Measurements from ENCODE around the gene SELENOH.

SELENOH gene

DNA sequence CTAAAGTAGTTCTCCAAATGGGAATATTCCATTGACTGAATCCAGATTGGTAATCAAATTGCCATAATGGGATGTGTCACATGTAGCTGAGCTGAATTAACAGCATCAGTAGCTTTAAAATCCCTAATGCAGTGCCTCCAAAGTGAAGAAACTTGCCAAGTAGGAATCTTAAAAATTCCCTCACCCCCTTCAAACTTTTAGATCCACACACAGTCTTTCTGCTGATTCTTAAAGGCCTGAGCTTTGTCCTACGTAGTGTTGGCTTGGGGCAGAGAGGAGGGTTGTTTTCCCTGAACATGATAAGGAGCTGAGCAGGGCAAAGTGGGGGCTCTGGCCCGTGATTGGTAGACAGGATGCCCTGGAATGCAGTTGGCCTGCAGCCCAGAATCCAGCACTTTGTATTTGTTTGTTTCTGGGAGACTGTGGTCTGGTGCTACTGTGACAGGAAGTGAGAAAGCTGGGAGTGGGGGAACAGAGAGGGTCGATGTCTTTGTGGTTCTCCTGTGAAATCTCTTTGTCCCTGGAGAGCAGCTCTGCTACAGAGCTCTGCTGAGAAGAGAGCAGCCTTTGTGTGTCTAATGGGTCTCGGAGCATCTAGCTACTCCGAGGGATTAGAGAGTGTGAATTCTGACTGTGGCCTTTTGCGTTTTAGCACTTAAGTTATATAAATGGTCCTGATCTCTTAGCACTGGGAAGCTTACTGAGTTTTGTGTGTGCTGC, 37.2 kb downstream of the SELENOH start:
- in situ Hi-C loops (cut with MboI; ENCODE audit: low sequenced_read_pairs): no loop called here

DNA sequence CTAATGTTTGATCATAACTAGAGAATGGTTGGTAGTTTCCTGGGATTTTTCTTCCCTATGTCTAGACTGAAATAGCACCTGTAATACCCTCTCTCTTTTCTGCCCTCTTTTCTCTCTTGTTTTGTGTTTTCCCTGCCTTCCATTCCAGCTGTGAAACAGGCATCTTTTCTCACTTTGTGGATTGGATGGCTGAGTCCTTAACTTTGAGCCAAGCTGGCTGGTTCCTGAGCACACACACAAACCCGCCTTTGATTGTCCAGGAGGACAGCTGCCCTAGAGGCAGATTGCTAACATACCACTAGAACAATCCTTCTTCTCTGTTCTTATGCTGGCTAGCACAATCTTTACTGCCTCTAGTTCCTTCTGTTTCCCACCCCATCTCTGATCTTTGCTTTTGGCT, 38.0 kb downstream of the SELENOH start:
- in situ Hi-C loops (cut with MboI; ENCODE audit: low sequenced_read_pairs): no loop called here

DNA sequence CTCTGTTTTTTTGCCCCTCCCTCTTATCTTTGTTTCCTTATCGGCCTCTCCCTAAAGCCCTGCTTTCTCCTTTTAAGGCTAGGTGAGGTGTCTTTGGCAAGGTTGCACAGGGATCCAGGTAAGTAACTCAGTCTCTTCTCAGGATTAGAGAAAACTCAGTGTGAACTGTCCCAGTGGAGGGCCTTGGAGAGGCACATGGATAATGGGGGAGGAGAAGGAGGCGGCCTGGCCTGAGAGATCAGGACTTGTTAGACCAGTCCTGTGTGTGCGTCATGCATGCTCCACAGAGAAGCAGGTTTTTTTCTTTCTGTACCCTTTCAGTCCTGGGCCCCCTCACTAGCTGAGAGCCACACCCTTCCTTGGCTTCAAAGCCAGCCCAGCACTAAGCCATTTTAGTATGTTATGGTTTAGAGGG, 40.2 kb downstream of the SELENOH start:
- in situ Hi-C loops (cut with MboI; ENCODE audit: low sequenced_read_pairs): no loop called here

DNA sequence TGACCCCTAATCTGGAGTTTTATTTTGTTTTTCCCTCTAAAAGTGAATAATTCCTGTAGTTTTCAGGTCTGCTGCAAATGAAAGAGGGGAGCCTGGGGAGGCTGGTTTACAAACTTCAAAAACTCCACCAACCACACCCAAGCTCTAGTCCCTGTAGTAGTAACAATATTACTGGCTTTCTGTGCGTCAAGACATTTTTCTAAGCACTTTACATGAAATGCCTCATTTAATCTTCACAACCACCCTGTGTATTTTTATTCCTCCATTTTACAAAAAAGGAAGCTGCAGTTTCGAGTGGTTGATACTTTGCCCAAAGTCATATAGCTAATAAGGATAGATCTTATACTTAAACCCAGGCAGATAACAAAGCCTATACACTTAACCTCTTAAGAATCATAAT, 43.8 kb downstream of the SELENOH start:
- in situ Hi-C loops (cut with MboI; ENCODE audit: low sequenced_read_pairs): no loop called here

DNA sequence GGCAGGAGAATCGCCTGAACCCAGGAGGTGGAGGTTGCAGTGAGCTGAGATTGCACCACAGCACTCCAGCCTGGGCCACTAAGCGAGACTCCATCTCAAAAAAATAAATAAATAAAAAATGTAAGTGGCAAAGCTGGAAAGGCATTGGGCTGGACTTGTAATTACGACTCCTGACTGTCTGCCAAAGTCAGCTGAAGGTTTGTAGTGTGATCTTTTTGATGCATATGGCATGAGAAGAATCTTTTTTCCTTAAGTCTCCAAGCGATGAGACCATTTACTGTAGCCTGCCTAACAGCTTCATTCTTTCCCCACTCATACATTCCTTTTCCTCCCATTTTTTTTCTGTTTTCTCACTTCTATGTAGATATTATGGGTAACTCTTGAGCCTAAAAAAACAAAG, 45.1 kb downstream of the SELENOH start:
- in situ Hi-C loops (cut with MboI; ENCODE audit: low sequenced_read_pairs): no loop called here

DNA sequence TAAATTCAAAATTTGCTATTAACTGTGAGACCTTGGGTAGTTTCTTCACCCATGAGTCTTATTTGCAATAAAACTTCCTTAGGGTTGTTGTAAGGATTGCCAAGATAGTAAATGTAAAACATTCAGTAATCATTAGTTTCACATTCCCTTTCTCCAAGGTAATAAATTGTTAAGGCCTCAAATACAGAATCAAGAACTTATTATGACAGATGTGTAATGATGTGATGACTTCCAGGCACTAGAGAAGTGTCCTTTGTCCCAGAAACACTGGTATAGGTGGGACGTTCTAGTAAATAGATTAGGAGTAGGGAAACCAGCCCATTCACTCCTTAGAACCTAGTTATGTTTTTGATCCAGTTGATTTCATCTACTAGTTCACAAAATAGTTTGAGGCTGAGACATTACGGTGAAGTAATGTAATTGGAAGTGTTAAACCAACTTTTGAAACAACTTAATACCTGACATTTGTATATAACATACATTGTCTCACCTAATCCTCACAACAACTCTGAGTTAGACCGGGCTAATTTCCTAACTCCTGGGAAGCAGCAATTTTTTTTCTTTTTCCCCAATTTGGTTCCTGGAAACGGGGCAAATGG, 45.8 kb downstream of the SELENOH start:
- in situ Hi-C loops (cut with MboI; ENCODE audit: low sequenced_read_pairs): no loop called here

DNA sequence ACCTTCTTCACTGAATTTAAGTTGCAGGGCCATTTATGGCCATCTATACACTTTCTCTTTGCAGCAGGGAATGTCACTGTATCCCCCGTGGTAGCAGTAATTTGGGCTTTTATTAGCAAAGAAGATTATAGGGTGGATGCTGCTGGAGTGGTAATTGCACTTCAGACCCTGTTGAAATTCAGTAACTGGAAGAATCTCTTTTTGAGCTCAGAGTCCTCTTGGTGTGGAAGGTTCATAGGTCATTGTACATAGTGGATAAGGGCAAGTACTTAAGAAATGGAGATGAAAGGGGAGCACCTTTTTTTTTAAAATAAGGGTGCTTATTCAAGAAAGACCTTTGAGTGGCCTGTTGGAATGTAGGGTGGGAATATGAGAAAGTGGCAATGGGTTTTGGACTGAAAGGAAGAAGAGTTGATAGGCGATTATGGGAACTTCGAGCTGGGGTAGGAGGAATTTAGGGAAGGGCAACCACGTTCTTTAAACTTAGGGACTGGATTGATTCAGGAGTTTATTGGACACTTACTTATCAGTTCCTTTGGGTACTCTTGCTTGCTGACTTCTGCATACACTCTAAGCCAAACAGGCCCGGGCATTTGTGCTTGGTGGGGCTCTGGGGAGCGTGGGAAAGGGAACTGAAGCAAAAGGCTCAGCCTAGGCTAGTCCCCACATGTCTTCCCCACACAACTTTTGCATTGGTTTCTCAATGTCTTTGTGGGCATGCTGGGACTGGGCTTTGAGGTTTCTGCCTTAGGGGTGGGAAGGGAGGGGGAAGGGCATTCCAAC, 46.8 kb downstream of the SELENOH start:
- in situ Hi-C loops (cut with MboI; ENCODE audit: low sequenced_read_pairs): no loop called here

DNA sequence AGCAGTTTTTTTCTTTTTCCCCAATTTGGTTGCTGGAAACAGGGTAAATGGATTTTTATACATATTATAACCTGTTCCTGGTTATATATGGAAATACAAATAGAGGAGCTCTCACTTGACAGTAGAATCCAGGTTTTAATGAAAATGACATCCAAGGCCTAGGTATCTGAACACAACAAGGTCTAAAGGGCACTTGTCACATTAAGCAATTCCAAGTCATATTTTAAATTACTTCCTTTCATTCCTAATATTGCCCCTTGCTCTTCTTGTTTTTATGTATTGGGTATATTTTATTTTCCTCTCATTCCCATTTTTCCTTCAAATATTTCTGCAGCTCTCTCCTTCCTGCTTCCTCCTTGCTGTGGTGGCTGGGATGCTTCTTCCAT, 47.4 kb downstream of the SELENOH start:
- in situ Hi-C loops (cut with MboI; ENCODE audit: low sequenced_read_pairs): no loop called here

DNA sequence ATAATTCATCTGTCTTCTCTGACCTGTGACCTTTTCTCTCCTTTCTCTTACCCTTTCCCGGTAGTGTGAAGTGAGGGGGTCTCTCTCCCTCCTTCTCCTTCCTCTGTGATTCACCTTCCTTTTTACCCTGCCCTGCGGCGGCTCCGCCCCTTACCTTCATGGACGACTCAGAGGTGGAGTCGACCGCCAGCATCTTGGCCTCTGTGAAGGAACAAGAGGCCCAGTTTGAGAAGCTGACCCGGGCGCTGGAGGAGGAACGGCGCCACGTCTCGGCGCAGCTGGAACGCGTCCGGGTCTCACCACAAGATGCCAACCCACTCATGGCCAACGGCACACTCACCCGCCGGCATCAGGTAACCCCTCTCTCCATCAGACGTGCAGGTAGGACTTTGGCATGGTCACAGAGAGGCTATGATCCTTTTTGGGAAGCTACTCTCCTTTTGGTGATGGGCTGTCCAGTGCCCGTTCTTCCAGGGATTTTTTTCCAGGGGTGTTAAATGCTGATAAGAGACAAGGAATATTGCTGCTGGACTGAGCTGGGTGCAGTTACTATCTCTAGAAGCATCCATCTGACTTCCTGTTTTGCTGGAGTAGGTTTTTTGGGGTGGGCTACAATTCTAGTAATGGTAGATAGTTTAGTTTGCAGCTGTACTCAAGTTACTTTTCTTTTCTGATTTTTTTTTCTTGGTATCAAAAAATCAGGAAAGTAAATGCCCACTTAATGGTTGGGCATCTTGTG, 50.2 kb downstream of the SELENOH start:
- in situ Hi-C loops (cut with MboI; ENCODE audit: low sequenced_read_pairs): loop anchor here (10.0 kb wide), 1 partner anchor 47 kb away; the partner anchor contains the start of gene SELENOH

DNA sequence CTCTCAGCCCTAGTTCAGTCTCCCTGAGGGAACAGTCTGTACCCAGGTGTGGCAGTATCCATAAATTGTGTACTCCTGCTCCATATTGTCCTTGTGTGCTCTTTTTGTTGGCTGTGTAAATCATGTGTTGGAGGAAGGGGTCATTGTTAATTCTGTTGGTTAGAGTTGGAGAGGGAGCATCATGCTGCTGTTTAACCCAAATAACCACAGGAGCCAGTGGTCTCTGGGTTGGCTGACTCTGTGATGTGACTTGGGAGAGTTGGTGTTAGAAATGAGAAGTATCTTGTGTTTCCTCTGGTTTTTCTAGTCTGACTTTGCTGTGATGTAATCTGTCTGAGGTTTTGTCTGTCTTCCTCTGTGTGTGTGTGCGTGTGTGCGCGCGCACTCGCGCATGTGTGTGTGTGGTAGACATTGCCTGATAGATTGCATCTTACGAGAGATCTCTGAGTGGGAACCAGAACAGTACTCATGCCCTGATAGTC, 50.8 kb downstream of the SELENOH start:
- in situ Hi-C loops (cut with MboI; ENCODE audit: low sequenced_read_pairs): loop anchor here (10.0 kb wide), 1 partner anchor 47 kb away; the partner anchor contains the start of gene SELENOH

DNA sequence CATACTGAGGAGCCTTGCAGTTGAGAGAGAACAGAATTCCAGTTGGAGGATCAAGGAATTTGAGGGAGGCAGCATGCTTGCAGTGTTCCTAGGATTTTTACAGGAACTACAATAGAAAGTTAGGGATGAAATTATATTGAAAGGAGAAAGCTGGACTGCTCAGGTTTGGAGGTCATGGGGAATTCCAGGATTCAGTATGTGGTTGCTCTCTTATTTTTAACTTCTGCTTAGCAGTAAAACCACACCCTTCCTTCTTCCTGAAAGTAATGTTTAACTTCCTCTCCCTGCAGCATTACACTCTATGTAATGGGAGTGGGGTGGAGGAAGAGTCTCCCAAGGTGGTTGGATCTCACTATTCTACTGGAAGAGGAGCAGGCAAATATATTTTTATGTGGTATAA, 51.6 kb downstream of the SELENOH start:
- in situ Hi-C loops (cut with MboI; ENCODE audit: low sequenced_read_pairs): loop anchor here (10.0 kb wide), 1 partner anchor 48 kb away; the partner anchor contains the start of gene SELENOH

All from HL-60/S4 treated with retinoic acid at 250 ng/mL for 4 days and 3 days (cell line).